SHP77 (cell line): ENCODE measurements around the gene IGLON5.

Experiments used
- DNase-seq, 2 experiments: peaks; one replicate each; lab custom pipeline; 2025; lab: John Stamatoyannopoulos, UW

Gene IGLON5

GRCh38 chr19:51311351-51312257, at the start of gene IGLON5:
IGLON5 (plus strand) TSS chr19:51311644; CDS start chr19:51311848, 204 bp downstream.
- no peak for DNase-seq

GRCh38 chr19:51263808-51264207, 47.6 kb upstream of the IGLON5 start:
- no peak for DNase-seq

- DNase-seq = no peak
Measured at GRCh38 chr19:51271067-51271466, 40.4 kb upstream of the IGLON5 start.

- no peak for DNase-seq
Measured at GRCh38 chr19:51272183-51272810, 39.1 kb upstream of the IGLON5 start.

- no peak for DNase-seq
Measured at GRCh38 chr19:51274049-51274770, 37.2 kb upstream of the IGLON5 start.

GRCh38 chr19:51277112-51277511, 34.3 kb upstream of the IGLON5 start:
- no peak for DNase-seq

- no peak for DNase-seq
Measured at GRCh38 chr19:51282335-51282734, 29.1 kb upstream of the IGLON5 start.

- DNase-seq = no peak
Measured at GRCh38 chr19:51285682-51286081, 25.8 kb upstream of the IGLON5 start.

- no peak for DNase-seq
Measured at GRCh38 chr19:51289635-51290034, 21.8 kb upstream of the IGLON5 start.

GRCh38 chr19:51292971-51293370, 18.5 kb upstream of the IGLON5 start:
- DNase-seq = peak; percentile 17 to 22

- DNase-seq = no peak
Measured at GRCh38 chr19:51293571-51294210, 17.8 kb upstream of the IGLON5 start.

GRCh38 chr19:51294211-51294976, 17.1 kb upstream of the IGLON5 start:
- DNase-seq = peak in 1 of 2 experiments; percentile 55

- no peak for DNase-seq
Measured at GRCh38 chr19:51294977-51295375, 16.5 kb upstream of the IGLON5 start.

- DNase-seq = no peak
Measured at GRCh38 chr19:51295382-51296126, 15.9 kb upstream of the IGLON5 start.

GRCh38 chr19:51296336-51297093, 14.9 kb upstream of the IGLON5 start:
- DNase-seq = no peak

- no peak for DNase-seq
Measured at GRCh38 chr19:51297406-51297805, 14.0 kb upstream of the IGLON5 start.

GRCh38 chr19:51301266-51301665, 10.2 kb upstream of the IGLON5 start:
- no peak for DNase-seq

GRCh38 chr19:51305479-51305878, 6.0 kb upstream of the IGLON5 start:
- no peak for DNase-seq

- DNase-seq = no peak
Measured at GRCh38 chr19:51316688-51317087, 5.2 kb downstream of the IGLON5 start.

- no peak for DNase-seq
Measured at GRCh38 chr19:51317376-51317775, 5.9 kb downstream of the IGLON5 start.
